Activated T-helper 1 cell treated with Interleukin-2 at 50 U/mL for 16 hours (primary cell): ENCODE results near the gene GLIPR1.
"Not testable (repeated sequence)": the region's sequence is repeated elsewhere in the genome, so short reads cannot be mapped to it uniquely, and the experiment has no call there.

Source experiments
- DNase-seq: peaks from one replicate; pipeline ENCODE4 v3.0.0-alpha.2; 2020; ENCODE audit warnings: low read depth

The GLIPR1 gene

GRCh38 chr12:75521224-75521623, 40.7 kb downstream of the GLIPR1 start:
- DNase-seq, result not testable (repeated sequence)

DNA sequence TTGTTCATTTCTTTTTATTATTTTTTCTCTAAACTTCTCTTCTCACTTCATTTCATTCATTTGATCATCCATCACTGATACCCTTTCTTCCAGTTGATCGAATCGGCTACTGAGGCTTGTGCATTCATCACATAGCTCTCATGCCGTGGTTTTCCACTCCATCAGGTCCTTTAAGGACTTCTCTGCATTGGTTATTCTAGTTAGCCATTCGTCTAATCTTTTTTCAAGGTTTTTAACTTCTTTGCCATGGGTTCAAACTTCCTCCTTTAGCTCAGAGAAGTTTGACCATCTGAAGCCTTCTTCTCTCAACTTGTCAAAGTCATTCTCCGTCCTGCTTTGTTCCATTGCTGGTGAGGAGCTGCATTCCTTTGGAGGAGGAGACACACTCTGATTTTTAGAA, 41.6 kb downstream of the GLIPR1 start:
- not testable (repeated sequence) for DNase-seq

- DNase-seq, result no peak
Observed at GRCh38 chr12:75525263-75525662, 44.7 kb downstream of the GLIPR1 start.

- DNase-seq, result no peak
Observed at GRCh38 chr12:75526655-75527511, 46.3 kb downstream of the GLIPR1 start.

DNA sequence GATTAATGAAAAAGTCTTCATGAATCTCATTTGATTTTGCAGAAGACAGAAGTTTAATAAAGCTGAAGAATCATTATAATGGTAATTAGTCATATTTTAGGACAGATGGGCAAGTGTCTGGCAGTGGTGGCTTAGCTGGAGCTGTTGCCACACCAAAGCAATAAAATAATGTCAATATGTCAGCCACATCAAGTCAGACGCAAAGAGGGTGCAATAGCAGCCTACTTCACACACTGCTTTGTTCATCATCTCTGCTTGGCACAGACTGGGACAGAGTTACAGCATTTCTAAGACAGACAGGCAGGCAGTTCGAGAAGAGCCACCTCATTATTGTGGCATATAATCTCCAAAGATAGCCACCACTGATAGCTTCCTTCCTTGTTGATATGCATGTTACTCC, 47.7 kb downstream of the GLIPR1 start:
- DNase-seq, result no peak

- no peak for DNase-seq
Observed at GRCh38 chr12:75528692-75529091, 48.1 kb downstream of the GLIPR1 start.

GRCh38 chr12:75529316-75529715, 48.8 kb downstream of the GLIPR1 start:
- no peak for DNase-seq

DNA sequence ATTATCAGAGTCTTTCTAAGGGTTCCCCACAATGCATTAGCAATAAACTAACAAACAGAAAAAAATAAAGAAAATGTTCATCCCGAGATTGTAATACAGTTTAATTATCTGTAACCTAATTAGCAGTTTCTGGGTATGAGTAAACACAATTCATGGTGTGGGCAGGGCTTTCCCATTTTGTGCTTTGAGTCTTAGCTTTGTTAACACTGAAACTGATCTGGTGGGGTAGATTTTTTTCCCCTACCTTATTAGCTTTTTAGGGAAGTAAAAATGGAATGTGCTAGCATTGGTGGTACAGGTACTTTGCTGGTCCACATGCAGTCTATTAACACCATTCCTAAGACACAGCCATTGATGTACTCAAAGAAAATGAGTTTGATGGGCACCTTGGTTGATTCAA, 49.3 kb downstream of the GLIPR1 start:
- DNase-seq, result no peak

DNA sequence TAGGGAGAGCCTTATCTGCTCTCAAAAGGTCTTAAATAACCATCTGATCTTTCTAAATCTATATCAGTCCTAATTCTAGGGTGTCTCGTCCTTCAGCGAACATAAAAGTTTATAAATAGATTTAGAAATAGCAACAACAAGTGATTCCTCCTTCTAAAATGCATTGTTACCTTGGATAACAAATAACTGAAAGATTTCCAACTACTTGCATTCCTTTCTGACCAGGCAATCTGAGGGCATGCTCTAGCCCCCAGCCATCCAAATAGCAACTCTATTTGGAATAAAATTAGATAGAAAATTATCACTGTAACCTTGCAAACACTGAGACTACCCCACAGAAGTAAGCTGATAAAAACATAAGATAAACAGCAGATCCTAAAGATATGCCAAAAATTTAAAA, 52.7 kb downstream of the GLIPR1 start:
- DNase-seq, result no peak

GRCh38 chr12:75539889-75540288, 59.3 kb downstream of the GLIPR1 start:
- DNase-seq, result no peak

GRCh38 chr12:75542942-75543341, 62.4 kb downstream of the GLIPR1 start:
- DNase-seq, result no peak

GRCh38 chr12:75543529-75543928, 63.0 kb downstream of the GLIPR1 start:
- DNase-seq, result no peak

DNA sequence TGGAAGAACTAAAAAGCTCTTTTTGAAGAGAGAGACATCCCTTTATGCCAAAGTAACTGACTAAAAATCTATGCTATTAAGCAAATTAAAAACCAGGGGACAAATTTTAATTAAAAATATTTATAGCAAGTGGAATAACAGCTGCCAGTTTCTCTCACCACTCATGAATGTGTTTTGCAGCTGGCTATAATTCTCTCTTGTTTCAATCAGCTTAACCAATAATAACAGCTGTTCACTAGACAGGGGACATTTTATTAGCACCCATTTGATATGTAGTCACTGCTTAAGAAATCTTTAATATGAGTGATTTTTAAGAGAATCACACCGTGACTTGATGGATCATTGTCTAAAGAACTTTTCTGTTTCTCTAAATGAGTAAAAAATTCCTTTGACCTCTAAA, 65.1 kb downstream of the GLIPR1 start:
- DNase-seq, result no peak

DNA sequence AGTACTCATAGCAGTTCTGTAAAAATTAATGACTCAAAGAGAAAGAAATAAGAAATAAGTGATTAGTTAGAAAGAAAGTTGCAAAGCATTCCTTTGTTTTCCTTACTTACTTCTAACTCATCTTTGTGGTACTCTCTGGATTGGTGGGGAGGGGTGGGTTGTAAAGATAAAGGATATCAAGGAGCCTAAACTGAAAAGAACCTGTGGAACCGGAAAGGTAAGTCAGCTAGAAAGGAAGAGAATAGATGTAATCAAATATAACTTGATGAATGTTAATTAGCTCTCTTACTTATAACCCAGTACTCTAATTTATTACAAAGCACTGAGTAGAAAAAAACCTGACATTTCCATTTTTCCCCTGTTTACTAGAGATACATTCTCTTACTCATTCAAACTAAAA, 68.3 kb downstream of the GLIPR1 start:
- DNase-seq, result no peak

DNA sequence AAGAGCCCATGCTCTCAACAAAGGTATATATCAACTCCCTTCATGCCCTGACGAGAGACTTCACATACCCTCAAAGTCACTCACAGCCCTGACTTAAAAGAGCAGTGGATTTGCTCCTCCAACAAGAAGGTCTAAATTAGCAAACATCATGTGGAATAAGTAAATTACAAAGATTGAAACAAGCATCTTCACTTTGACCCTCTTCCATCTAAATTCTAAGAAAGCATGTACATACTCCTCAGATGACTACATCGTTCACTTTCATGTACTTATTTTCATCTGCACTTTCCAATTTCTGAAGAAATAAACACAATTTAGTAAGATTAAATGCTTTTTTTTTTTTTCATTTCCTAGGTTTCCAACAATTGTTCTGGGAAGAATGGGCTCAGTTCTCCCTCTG, 69.4 kb downstream of the GLIPR1 start:
- DNase-seq, result no peak

GRCh38 chr12:75550401-75551240, 70.1 kb downstream of the GLIPR1 start:
- DNase-seq, result no peak

- DNase-seq, result no peak
Observed at GRCh38 chr12:75551477-75551876, 70.9 kb downstream of the GLIPR1 start.

GRCh38 chr12:75553398-75553797, 72.8 kb downstream of the GLIPR1 start:
- DNase-seq, result no peak
